Stimulated activated CD4-positive, alpha-beta T cell treated with anti-CD3 and anti-CD28 coated beads, TNF-alpha, amount 100 ng/mL, for 4 hours (primary cell): ENCODE data around the gene DUSP15.

ENCODE experiments used
- DNase-seq, 3 experiments: peaks; one replicate each; pipeline ENCODE4 v3.0.0-alpha.2; 2020; ENCODE audit warnings: low read depth in 3 of 3

DUSP15 gene

GRCh38 chr20:31860390-31861134, 9.8 kb downstream of the DUSP15 start:
- no peak for DNase-seq

- DNase-seq, result no peak
These were observed 10.3 kb downstream of the DUSP15 start for GRCh38 chr20:31859998-31860380.

GRCh38 chr20:31859266-31859997, 10.9 kb downstream of the DUSP15 start:
- no peak for DNase-seq

GRCh38 chr20:31858760-31859083, 11.6 kb downstream of the DUSP15 start:
- no peak for DNase-seq

- DNase-seq, result no peak
These were observed 12.2 kb downstream of the DUSP15 start for GRCh38 chr20:31857861-31858759.

- DNase-seq, result no peak
These were observed 13.8 kb downstream of the DUSP15 start for GRCh38 chr20:31856516-31856915.

GRCh38 chr20:31853481-31853880, 16.8 kb downstream of the DUSP15 start:
- DNase-seq, result no peak

GRCh38 chr20:31851240-31851955, 18.9 kb downstream of the DUSP15 start:
- DNase-seq, result no peak

GRCh38 chr20:31849306-31849930, 20.9 kb downstream of the DUSP15 start:
- DNase-seq, result no peak

- DNase-seq, result no peak
These were observed 22.0 kb downstream of the DUSP15 start for GRCh38 chr20:31848088-31848999.

GRCh38 chr20:31846793-31847138, 23.6 kb downstream of the DUSP15 start:
- no peak for DNase-seq

- DNase-seq, result no peak
These were observed 24.9 kb downstream of the DUSP15 start, which contains the start of gene FOXS1 for GRCh38 chr20:31845300-31845863. Gene FOXS1, minus strand, starts transcription at chr20:31845604. Its CDS starts 62 bp downstream, at chr20:31845542.

- no peak for DNase-seq
These were observed 25.5 kb downstream of the DUSP15 start for GRCh38 chr20:31844737-31845299.

GRCh38 chr20:31843881-31844280, 26.4 kb downstream of the DUSP15 start:
- DNase-seq, result no peak

- no peak for DNase-seq
These were observed 27.0 kb downstream of the DUSP15 start for GRCh38 chr20:31843288-31843687.

- DNase-seq, result no peak
These were observed 27.7 kb downstream of the DUSP15 start for GRCh38 chr20:31842471-31843157.

- DNase-seq, result no peak
These were observed 28.4 kb downstream of the DUSP15 start for GRCh38 chr20:31841928-31842327.

- no peak for DNase-seq
These were observed 29.2 kb downstream of the DUSP15 start for GRCh38 chr20:31840906-31841816.
